Measurements from ENCODE around the gene HTR6.
"Not testable (repeated sequence)": the region's sequence is repeated elsewhere in the genome, so short reads cannot be mapped to it uniquely, and the experiment has no call there.

The HTR6 gene

DNA sequence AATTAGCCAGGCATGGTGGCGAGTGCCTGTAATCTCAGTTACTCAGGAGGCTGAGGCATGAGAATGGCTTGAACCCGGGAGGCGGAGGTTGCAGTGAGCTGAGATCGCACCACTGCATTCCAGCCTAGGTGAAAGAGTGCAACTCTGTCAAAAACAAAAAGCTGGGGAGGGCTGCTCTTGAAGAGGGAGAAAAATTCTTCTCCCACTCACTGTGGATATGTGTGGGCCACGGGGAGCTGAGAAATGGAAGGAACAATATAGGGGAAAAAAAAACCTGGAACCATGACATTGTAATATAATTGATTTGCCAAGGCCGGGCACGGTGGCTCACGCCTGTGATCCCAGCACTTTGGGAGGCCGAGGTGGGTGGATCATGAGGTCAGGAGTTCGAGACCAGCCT lies 27.9 kb upstream of the HTR6 start:
- H3K4me3 ChIP-seq (ENCODE audit: insufficient read depth, low read depth, low read length, poor library complexity, severe bottlenecking); H3K36me3 ChIP-seq (ENCODE audit: control insufficient read depth, insufficient read depth, low read length); H3K4me1 ChIP-seq (ENCODE audit: control insufficient read depth, insufficient read depth, low read length, poor library complexity, severe bottlenecking); DNase-seq; H3K27me3 ChIP-seq (replicated peaks; ENCODE audit: control insufficient read depth, insufficient read depth, low read length, poor library complexity, severe bottlenecking); H3K9me3 ChIP-seq (ENCODE audit: control insufficient read depth, low read length); H3K27ac ChIP-seq (ENCODE audit: insufficient read depth, low read length, poor library complexity, severe bottlenecking): not testable (repeated sequence)

DNA sequence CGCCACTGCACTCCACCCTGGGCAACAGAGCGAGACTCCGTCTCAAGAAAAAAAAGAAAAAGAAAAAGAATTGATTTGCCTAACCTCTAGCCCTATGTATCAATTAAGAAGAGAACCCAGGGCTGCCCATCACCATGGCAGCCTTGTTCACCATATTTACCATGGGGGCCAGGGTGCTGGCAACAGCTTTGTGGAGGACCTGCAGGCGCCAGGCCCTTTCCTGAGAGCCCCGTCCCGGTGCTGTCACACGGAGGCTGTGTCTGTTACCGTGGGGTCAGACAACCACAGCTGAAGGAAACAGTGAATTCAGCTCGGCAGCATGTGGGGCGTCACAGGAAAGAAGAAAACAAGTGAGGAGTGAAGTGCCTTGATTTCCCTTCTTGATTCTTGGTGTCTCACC lies 27.1 kb upstream of the HTR6 start:
- Histone ChIP-seq H3K4me1 (ENCODE audit: control insufficient read depth, insufficient read depth, low read length, poor library complexity, severe bottlenecking) (no peaks in the 10 kb centered on the region), H3K9me3 (ENCODE audit: control insufficient read depth, low read length) (no peaks in the 10 kb centered on the region), H3K27me3 (replicated peaks; ENCODE audit: control insufficient read depth, insufficient read depth, low read length, poor library complexity, severe bottlenecking) (no peaks in the 10 kb centered on the region), H3K4me3 (ENCODE audit: insufficient read depth, low read depth, low read length, poor library complexity, severe bottlenecking) (no peak overlapping the region), H3K27ac (ENCODE audit: insufficient read depth, low read length, poor library complexity, severe bottlenecking) (no peak overlapping the region), H3K36me3 (ENCODE audit: control insufficient read depth, insufficient read depth, low read length) (no peaks in the 10 kb centered on the region)
- DNase-seq = no peak

DNA sequence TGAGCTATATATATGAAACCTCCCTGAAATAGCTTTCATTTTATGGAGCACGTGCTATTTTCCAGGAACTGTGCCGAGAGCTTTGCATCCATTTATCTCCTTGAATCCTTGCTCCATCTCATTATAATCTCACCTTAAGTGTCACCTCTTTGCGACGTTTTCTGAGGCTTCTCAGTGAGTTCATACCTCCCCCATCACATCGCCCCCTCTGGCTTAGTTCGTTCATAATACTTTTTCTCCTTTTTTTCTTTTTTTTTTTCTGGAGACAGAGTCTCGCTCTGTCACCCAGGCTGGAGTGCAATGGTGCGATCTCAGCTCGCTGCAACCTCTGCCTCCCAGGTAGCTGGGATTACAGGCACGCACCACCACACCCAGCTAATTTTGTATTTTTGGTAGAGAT lies 25.4 kb upstream of the HTR6 start:
- H3K4me1 ChIP-seq (ENCODE audit: control insufficient read depth, insufficient read depth, low read length, poor library complexity, severe bottlenecking); H3K4me3 ChIP-seq (ENCODE audit: insufficient read depth, low read depth, low read length, poor library complexity, severe bottlenecking); DNase-seq; H3K36me3 ChIP-seq (ENCODE audit: control insufficient read depth, insufficient read depth, low read length); H3K27ac ChIP-seq (ENCODE audit: insufficient read depth, low read length, poor library complexity, severe bottlenecking); H3K27me3 ChIP-seq (replicated peaks; ENCODE audit: control insufficient read depth, insufficient read depth, low read length, poor library complexity, severe bottlenecking); H3K9me3 ChIP-seq (ENCODE audit: control insufficient read depth, low read length): not testable (repeated sequence)

DNA sequence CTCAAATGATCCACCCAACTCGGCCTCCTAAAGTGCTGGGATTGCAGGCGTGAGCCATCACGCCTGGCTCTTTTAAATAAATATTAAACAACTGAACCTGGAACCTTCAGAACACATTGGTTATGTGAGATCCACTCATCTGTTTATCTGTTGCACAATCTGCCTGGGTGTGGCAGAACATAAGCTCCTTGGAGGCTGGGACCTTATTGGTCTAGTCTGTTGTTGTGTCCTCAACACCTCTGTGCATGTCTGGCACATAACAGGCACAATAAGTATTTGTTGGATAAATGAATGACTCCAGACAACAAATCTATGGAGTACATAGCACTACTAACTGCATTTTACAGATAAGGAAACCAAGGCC lies 24.7 kb upstream of the HTR6 start:
- no peaks in the 10 kb centered on the region for H3K36me3 ChIP-seq (ENCODE audit: control insufficient read depth, insufficient read depth, low read length)
- DNase-seq = no peak
- H3K27me3 ChIP-seq (replicated peaks; ENCODE audit: control insufficient read depth, insufficient read depth, low read length, poor library complexity, severe bottlenecking) = no peaks in the 10 kb centered on the region
- H3K4me3 ChIP-seq (ENCODE audit: insufficient read depth, low read depth, low read length, poor library complexity, severe bottlenecking) = no peak overlapping the region
- H3K9me3 ChIP-seq (ENCODE audit: control insufficient read depth, low read length) = no peaks in the 10 kb centered on the region
- peaks cover 7% of the 10 kb centered on the region for H3K4me1 ChIP-seq (ENCODE audit: control insufficient read depth, insufficient read depth, low read length, poor library complexity, severe bottlenecking)
- H3K27ac ChIP-seq (ENCODE audit: insufficient read depth, low read length, poor library complexity, severe bottlenecking) = no peak overlapping the region

DNA sequence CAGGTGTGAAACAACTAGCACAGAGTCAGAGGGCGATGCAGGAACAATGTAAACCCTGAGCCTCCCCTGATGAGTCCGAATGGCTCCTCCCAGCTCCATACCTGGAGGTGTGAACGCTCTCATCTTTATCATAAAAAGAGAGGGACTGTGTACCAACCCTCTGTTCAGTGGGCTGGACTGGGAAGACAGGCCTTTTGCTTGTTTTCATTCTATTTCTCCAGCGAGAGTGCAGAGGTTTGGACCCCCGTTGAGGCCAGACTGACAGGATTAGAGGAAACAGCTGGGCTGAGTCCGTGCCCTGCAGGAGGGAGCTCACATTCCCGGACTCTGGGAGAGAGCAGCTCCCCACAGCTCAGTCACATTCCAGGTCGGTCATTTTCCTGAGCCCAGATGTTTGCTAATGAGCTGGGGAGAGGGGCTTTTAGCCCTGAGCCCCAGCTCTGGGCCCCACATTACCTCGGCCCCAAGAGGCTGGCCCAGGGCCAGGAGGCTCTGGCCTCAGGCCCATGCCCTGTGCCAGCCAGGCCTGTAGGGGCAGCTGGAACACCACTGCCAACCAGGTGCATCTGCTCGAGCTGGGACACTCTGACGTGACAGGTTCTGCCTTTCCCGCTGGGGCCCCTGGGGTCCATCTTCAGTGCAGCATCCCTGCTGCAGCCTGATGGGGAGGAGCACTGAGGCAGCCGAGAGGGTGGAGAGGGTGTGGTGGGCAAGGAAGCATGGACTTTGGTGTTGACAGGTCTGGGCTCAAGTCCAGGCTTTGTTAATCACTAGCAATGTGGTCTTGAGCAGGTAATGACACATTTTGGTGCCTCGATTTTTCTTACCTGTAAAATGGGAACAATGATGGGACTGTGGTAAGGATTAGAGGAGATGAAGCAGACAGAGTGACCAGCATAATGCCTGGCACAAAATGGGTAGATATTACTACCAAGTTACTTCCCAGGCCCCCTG lies 24.0 kb upstream of the HTR6 start:
- Histone ChIP-seq H3K36me3 (ENCODE audit: control insufficient read depth, insufficient read depth, low read length) (no peaks in the 10 kb centered on the region), H3K27ac (ENCODE audit: insufficient read depth, low read length, poor library complexity, severe bottlenecking) (no peak overlapping the region), H3K4me3 (ENCODE audit: insufficient read depth, low read depth, low read length, poor library complexity, severe bottlenecking) (no peak overlapping the region), H3K9me3 (ENCODE audit: control insufficient read depth, low read length) (no peaks in the 10 kb centered on the region), H3K4me1 (ENCODE audit: control insufficient read depth, insufficient read depth, low read length, poor library complexity, severe bottlenecking) (peaks cover 13% of the 10 kb centered on the region), H3K27me3 (replicated peaks; ENCODE audit: control insufficient read depth, insufficient read depth, low read length, poor library complexity, severe bottlenecking) (no peaks in the 10 kb centered on the region)
- DNase-seq = no peak

DNA sequence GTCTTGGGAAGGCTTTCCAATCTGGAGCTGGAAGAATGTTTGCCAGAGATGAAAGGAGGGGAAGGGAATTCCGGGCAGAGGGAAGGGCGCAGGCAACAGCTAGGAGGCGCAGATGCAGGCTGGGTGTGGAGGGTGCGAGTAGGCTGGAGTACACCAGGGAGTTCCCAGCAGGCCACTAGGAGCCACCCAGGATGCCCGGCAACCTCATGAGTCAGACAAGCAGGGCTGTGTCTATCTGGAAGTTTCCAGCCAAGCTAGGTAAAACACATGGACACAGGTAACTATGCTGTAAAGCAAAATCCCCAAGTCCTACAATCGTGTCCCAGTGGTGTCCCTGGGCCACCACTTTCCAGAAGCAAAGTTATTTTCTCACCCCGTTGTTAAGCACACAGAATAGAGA lies 21.6 kb upstream of the HTR6 start:
- no peaks in the 10 kb centered on the region for H3K36me3 ChIP-seq (ENCODE audit: control insufficient read depth, insufficient read depth, low read length)
- no peak for DNase-seq
- H3K9me3 ChIP-seq (ENCODE audit: control insufficient read depth, low read length) = no peaks in the 10 kb centered on the region
- H3K27ac ChIP-seq (ENCODE audit: insufficient read depth, low read length, poor library complexity, severe bottlenecking) = no peak overlapping the region
- H3K4me1 ChIP-seq (ENCODE audit: control insufficient read depth, insufficient read depth, low read length, poor library complexity, severe bottlenecking) = peaks cover 17% of the 10 kb centered on the region
- H3K4me3 ChIP-seq (ENCODE audit: insufficient read depth, low read depth, low read length, poor library complexity, severe bottlenecking) = peak overlapping the region; percentile 78
- H3K27me3 ChIP-seq (replicated peaks; ENCODE audit: control insufficient read depth, insufficient read depth, low read length, poor library complexity, severe bottlenecking) = no peaks in the 10 kb centered on the region

DNA sequence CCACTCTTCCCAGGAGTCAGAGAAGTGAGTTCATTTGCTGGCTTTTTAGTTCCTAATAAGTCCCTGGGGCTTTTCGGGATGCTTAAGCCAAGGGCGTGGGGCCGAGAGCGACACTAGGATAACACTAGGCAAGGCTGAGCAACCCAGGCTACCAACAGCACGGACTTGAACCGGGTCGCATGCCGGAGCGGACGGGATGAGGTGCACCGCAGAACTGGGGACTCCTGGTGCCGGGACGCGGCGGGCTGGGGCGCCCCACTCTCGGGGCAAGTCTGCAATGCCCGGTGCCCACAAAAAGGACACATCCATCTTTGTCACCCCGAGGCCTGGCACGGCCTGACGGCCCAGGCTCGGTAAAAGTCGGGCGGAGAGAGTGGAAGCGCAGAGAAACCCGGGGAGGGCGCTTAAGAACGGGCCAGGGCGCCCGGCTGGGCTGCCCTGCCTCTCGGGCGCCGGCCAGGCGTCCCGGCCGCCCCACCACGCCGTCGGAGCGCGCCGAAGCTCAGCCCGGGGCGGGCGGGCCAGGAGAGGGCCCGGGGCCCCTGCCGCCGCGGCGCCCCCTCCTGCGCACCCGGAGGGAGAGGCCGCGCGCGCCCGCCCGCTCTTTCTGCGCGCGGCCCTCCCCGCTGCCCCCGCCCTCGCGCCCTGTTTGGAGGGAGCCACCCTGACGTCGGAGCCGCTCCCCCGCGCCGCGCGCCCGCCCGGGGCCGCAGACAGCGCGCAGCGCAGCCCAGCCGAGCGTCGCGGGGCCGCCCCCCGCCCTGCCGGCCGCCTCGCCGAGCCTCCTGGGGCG lies 20.9 kb upstream of the HTR6 start, which contains the start of gene NBL1:
Gene NBL1, plus strand, starts transcription at position 710 of the 793 bp plus-strand sequence. CDS start 10,720 bp downstream, outside the sequence.
- H3K36me3 ChIP-seq (ENCODE audit: control insufficient read depth, insufficient read depth, low read length) = no peaks in the 10 kb centered on the region
- H3K4me3 ChIP-seq (ENCODE audit: insufficient read depth, low read depth, low read length, poor library complexity, severe bottlenecking) = peak within 1 kb of the TSS; percentile 78
- no peaks in the 10 kb centered on the region for H3K9me3 ChIP-seq (ENCODE audit: control insufficient read depth, low read length)
- no peaks in the 10 kb centered on the region for H3K27me3 ChIP-seq (replicated peaks; ENCODE audit: control insufficient read depth, insufficient read depth, low read length, poor library complexity, severe bottlenecking)
- H3K4me1 ChIP-seq (ENCODE audit: control insufficient read depth, insufficient read depth, low read length, poor library complexity, severe bottlenecking) = peaks cover 17% of the 10 kb centered on the region
- peak; percentile 54 to 62 (median 61) for DNase-seq
- peak within 1 kb of the TSS; percentile 70 for H3K27ac ChIP-seq (ENCODE audit: insufficient read depth, low read length, poor library complexity, severe bottlenecking)

DNA sequence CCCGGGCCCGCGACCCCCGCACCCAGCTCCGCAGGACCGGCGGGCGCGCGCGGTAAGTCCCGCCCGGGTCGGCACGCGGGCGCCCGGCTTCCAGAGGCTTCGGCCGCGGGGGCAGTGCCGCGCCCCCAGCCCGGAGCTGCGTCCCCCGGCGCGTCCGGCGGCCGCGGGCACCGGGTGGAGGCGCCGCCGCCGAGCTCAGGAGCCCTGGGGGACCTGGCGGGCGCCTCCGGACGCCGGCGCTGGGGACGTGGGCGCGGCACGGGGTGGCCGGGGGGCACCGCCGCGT lies 20.3 kb upstream of the HTR6 start:
- Histone ChIP-seq H3K27me3 (replicated peaks; ENCODE audit: control insufficient read depth, insufficient read depth, low read length, poor library complexity, severe bottlenecking) (no peaks in the 10 kb centered on the region), H3K27ac (ENCODE audit: insufficient read depth, low read length, poor library complexity, severe bottlenecking) (peak overlapping the region; percentile 35)
- DNase-seq = no peak

DNA sequence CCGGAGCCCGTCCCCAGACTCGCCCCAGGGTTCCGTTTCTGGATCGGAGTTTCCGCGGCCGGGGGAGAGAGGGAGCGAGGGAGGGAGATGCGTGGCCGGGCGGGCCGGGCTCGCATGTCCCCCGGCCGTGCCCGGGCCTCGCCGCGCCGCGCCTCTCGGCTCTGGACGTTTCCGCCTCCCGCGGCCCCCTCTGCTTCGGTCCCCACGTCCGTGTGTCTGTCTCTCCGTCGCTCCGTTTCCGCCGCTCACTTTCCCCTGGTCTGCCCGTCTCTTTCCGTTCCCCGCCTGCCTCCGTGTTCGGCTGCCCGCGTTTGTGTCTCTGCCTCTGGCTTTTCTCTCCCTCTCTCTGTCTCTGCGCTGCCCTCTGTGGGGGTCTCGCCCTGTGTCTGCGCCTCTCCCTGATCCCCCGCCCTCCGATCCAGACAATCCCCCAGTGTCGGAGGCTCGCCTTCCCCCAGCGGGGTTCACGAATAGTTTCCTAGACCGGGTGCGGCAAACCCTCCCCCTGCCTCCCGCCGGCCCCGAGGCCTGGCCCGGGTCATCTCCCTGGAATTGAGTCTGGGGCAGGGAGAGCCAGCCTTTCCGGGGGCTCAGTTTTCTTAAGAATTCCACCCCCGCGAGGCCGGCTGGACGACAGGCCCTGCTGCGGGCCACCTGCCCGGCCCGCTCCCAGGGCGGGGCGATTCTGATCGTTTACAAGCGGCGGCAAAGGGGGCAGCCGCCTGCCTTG lies 19.8 kb upstream of the HTR6 start:
- no peak for DNase-seq
- peaks cover 17% of the 10 kb centered on the region for H3K4me1 ChIP-seq (ENCODE audit: control insufficient read depth, insufficient read depth, low read length, poor library complexity, severe bottlenecking)

More for the DNA sequence above, 20.3 kb upstream of the HTR6 start:
- Histone ChIP-seq H3K36me3 (ENCODE audit: control insufficient read depth, insufficient read depth, low read length) (no peaks in the 10 kb centered on the region), H3K4me3 (ENCODE audit: insufficient read depth, low read depth, low read length, poor library complexity, severe bottlenecking) (peak overlapping the region; percentile 61), H3K4me1 (ENCODE audit: control insufficient read depth, insufficient read depth, low read length, poor library complexity, severe bottlenecking) (peaks cover 17% of the 10 kb centered on the region), H3K9me3 (ENCODE audit: control insufficient read depth, low read length) (no peaks in the 10 kb centered on the region)

More for the DNA sequence above, 19.8 kb upstream of the HTR6 start:
- Histone ChIP-seq H3K4me3 (ENCODE audit: insufficient read depth, low read depth, low read length, poor library complexity, severe bottlenecking) (peak overlapping the region; percentile 61), H3K27ac (ENCODE audit: insufficient read depth, low read length, poor library complexity, severe bottlenecking) (peak overlapping the region; percentile 35), H3K36me3 (ENCODE audit: control insufficient read depth, insufficient read depth, low read length) (no peaks in the 10 kb centered on the region), H3K9me3 (ENCODE audit: control insufficient read depth, low read length) (no peaks in the 10 kb centered on the region), H3K27me3 (replicated peaks; ENCODE audit: control insufficient read depth, insufficient read depth, low read length, poor library complexity, severe bottlenecking) (no peaks in the 10 kb centered on the region)
